Measurements from ENCODE around the gene NEUROD2.

NEUROD2 gene

GRCh38 chr17:39580082-39580468, 27.6 kb downstream of the NEUROD2 start:
- DNase-seq (ENCODE audit: low read depth): no peak

GRCh38 chr17:39579318-39580081, 28.2 kb downstream of the NEUROD2 start:
- DNase-seq (ENCODE audit: low read depth): no peak

- no peak for DNase-seq (ENCODE audit: low read depth)
These were observed 29.4 kb downstream of the NEUROD2 start for GRCh38 chr17:39578272-39578671.

- no peak for DNase-seq (ENCODE audit: low read depth)
These were observed 31.5 kb downstream of the NEUROD2 start for GRCh38 chr17:39576187-39576586.

GRCh38 chr17:39573447-39574298, 34.0 kb downstream of the NEUROD2 start:
- peak; percentile 78 for DNase-seq (ENCODE audit: low read depth)

- no peak for DNase-seq (ENCODE audit: low read depth)
These were observed 35.6 kb downstream of the NEUROD2 start for GRCh38 chr17:39572121-39572520.

GRCh38 chr17:39569126-39569525, 38.6 kb downstream of the NEUROD2 start:
- DNase-seq (ENCODE audit: low read depth): no peak

GRCh38 chr17:39568702-39569101, 39.0 kb downstream of the NEUROD2 start:
- DNase-seq (ENCODE audit: low read depth): no peak

GRCh38 chr17:39566094-39566850, 41.4 kb downstream of the NEUROD2 start:
- DNase-seq (ENCODE audit: low read depth): no peak

GRCh38 chr17:39564211-39564848, 43.4 kb downstream of the NEUROD2 start:
- DNase-seq (ENCODE audit: low read depth): no peak

- DNase-seq (ENCODE audit: low read depth): no peak
These were observed 44.2 kb downstream of the NEUROD2 start for GRCh38 chr17:39563476-39563875.

- no peak for DNase-seq (ENCODE audit: low read depth)
These were observed 44.7 kb downstream of the NEUROD2 start for GRCh38 chr17:39562976-39563375.

GRCh38 chr17:39562395-39562794, 45.3 kb downstream of the NEUROD2 start:
- no peak for DNase-seq (ENCODE audit: low read depth)

- no peak for DNase-seq (ENCODE audit: low read depth)
These were observed 51.3 kb downstream of the NEUROD2 start for GRCh38 chr17:39556423-39556822.

GRCh38 chr17:39555368-39555767, 52.4 kb downstream of the NEUROD2 start:
- DNase-seq (ENCODE audit: low read depth): no peak
